GM10847 (cell line): Measurements from ENCODE around the gene TRPT1.

Source experiments
- POLR2A ChIP-seq: IDR thresholded peaks from 2 replicates; pipeline ENCODE4 v1.6.1; 2011; ENCODE audit not compliant: insufficient read length; ENCODE audit errors: extremely low read depth

TRPT1 gene

GRCh38 chr11:64211181-64211872, 14.7 kb downstream of the TRPT1 start:
- TF ChIP-seq POLR2A, result no peak

- TF ChIP-seq POLR2A, result no peak
These were observed 15.5 kb downstream of the TRPT1 start for GRCh38 chr11:64210301-64211020.

- TF ChIP-seq POLR2A, result no peak
These were observed 16.5 kb downstream of the TRPT1 start for GRCh38 chr11:64209563-64209843.

- no peak for TF ChIP-seq POLR2A
These were observed 17.0 kb downstream of the TRPT1 start for GRCh38 chr11:64208796-64209562.

GRCh38 chr11:64208086-64208795, 17.7 kb downstream of the TRPT1 start:
- TF ChIP-seq POLR2A, result no peak

- TF ChIP-seq POLR2A, result peak; percentile 64
These were observed 18.5 kb downstream of the TRPT1 start for GRCh38 chr11:64207256-64208085.

GRCh38 chr11:64206457-64207255, 19.3 kb downstream of the TRPT1 start, which contains the start of gene FERMT3:
Gene FERMT3, plus strand, starts transcription at chr11:64206721. Its CDS starts 644 bp downstream, at chr11:64207365.
- peak; percentile 42 for TF ChIP-seq POLR2A

- TF ChIP-seq POLR2A, result no peak
These were observed 21.5 kb downstream of the TRPT1 start for GRCh38 chr11:64204464-64204989.

GRCh38 chr11:64204080-64204440, 21.9 kb downstream of the TRPT1 start:
- no peak for TF ChIP-seq POLR2A

GRCh38 chr11:64203421-64204079, 22.4 kb downstream of the TRPT1 start:
- no peak for TF ChIP-seq POLR2A

- TF ChIP-seq POLR2A, result no peak
These were observed 23.0 kb downstream of the TRPT1 start for GRCh38 chr11:64202992-64203391.

- no peak for TF ChIP-seq POLR2A
These were observed 24.4 kb downstream of the TRPT1 start for GRCh38 chr11:64201543-64201942.

GRCh38 chr11:64198511-64198910, 27.5 kb downstream of the TRPT1 start:
- TF ChIP-seq POLR2A, result no peak

- TF ChIP-seq POLR2A, result no peak
These were observed 29.4 kb downstream of the TRPT1 start for GRCh38 chr11:64196626-64197025.

GRCh38 chr11:64192434-64192833, 33.6 kb downstream of the TRPT1 start:
- TF ChIP-seq POLR2A, result no peak
